Activated CD8-positive, alpha-beta memory T cell treated with anti-CD3 and anti-CD28 coated beads for 4 hours (primary cell): Measurements from ENCODE around the gene JUN.

Source experiments
- DNase-seq, 2 donors: peaks; one replicate each; pipeline ENCODE4 v3.0.0-alpha.2; 2020; ENCODE audit warnings: low read depth in 2 of 2

JUN gene

DNA sequence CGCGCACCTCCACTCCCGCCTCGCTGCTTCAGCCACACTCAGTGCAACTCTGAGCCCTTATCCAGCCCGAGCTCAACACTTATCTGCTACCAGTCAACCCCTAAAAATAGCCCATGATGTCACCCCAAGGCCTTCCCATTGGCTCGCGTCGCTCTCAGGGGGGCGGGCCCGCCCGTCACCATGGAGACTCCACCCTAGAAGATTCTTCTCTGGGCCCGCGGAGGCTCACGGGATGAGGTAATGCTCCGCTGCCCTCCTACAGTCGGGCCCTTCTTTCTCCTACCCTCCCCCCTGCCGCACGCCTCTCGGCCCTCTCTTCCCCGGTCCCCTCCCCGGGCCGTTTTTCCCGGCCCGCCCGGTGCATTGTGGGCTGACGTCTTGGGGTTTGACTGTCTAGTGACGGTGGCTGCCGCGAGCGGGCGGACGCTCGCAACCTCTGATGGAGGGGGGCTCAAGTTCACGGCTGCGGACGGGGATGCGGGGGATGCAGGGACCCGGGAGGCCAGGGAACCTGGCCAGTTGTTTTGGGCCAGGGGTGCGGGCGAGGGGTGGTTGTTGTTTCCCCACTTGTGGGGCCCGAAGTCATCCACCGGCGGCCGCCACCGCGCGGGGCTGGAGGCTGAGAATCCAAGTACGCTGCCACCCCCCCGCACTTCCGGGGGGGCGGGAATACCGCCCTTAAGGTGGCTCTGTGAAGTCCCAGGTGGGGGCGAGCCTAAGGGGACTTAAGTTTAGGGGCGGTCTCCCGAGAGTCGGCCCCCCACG lies at the start of gene JUN:
JUN (minus strand) TSS at position 55 of the 765 bp plus-strand sequence. CDS start 977 bp downstream, outside the sequence.
- DNase-seq: peak; percentile 98

DNA sequence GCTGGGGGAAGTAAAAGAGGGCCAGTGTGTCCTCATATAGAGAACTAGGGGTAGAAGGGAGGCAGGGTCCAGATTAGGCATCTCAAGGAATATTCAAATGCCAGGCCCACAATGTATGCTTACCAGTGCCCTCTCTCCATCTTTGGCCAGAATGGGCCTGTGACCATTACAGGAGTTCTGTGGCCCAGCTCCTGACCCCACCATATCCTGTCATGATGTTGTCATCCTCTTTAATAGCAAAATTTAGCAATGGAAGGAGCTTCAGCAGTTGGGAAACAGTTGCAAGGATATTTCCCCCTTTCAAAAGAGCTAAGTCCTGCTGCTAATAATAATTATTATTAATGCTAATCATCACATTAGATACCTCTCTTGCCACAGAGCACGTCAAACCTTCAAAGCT lies 49.3 kb upstream of the JUN start:
- no peak for DNase-seq

DNA sequence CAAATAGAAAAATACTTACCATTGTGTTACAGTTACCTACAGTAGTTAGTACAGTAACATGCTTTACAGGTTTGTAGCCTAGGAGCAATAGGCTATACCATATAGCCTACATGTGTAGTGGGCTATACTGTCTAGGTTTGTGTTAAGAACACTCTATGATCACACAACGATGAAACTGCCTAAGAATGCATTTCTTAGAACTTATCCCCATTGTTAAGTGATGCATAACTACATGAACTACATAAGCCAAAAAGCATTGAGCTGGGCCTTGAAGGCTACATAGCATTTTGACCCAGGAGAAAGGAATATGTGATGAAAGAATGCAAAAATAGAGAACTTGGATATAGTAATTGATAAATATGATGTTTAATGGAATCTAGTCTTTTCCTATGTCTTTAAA lies 46.4 kb upstream of the JUN start:
- DNase-seq: no peak

- no peak for DNase-seq
Measured at GRCh38 chr1:58829866-58830265, 46.0 kb upstream of the JUN start.

- no peak for DNase-seq
Measured at GRCh38 chr1:58827298-58827697, 43.5 kb upstream of the JUN start.

GRCh38 chr1:58824753-58825389 lies 41.0 kb upstream of the JUN start:
- DNase-seq: no peak

DNA sequence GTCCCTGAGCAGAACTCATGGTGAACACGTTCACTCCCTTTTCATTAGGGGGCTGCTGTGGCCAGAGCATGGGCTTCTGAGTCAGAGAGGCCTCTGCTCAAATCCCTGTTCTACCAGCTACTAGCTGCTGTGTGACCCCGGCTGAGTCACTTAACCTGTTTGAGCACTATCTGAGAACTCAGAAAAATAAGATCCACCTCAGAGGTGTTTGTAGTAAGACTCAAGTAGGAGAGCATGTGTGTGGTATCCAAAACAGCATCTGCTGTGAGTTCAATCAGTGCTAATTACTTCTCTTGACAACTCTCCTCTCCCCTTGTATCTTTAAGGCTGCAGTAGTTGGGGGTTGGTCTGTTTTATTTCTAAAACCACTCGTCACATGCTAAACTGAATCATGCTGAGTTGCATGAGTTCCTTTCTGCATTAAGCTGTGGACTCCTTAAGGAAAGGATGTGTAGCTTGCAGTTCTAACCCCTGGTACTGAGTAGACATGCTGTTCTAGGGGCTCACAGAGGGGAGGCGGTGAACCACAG lies 39.7 kb upstream of the JUN start:
- no peak for DNase-seq

GRCh38 chr1:58821309-58821708 lies 37.5 kb upstream of the JUN start:
- DNase-seq: no peak

DNA sequence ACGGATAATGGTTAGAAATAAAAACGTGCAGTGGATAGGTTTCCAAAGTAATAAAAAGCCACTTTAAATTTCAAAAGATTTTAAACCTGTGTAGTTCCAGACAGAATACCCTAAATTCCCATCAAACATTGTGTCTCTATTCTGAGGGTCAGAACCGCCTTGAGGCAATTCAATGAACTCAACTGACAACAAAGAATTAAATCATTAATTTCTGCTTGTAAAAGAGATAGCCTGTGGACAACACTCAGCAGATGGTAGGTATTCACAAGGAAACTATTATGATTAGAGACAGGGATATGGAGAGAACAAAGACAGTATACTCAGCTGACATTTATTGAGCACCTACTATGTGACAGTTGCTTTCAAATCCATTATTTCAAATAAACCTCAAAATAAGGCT lies 35.1 kb upstream of the JUN start:
- no peak for DNase-seq

GRCh38 chr1:58818075-58818474 lies 34.2 kb upstream of the JUN start:
- DNase-seq: no peak

GRCh38 chr1:58816747-58817221 lies 32.9 kb upstream of the JUN start:
- no peak for DNase-seq

DNA sequence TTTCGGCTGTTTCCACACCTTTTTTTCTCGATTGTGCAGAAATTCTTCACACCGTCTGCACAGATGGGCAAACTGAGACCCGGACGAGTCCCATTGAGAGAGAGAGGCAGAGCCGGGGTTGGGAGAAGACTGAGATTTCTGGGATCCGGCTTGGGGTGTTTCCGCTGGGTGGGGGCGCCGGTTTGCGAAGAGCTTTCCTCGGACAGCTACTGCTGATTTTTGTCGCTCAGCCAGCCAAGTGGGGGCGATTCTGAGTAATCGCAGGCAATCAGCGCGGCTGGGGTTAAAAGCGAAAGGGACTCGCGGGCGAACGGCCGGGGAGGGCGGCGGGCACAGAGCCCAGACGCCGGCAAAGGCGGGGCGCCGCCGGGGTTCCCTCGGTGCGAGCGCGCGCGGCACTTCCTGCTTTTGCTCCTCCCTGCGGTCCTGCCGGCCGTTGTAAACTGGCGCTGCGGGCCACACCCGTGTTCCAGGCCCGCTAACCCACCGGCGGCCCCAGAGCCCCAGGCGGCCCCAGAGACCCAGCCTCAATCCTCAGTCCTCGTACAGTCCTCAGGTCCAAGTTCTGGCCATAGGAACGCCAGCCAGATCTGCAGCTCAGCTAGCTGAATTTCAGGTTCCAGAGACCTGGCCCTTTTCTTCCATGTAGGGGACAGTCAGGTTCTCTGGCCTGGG lies 32.4 kb upstream of the JUN start:
- DNase-seq: peak; percentile 63 to 70

DNA sequence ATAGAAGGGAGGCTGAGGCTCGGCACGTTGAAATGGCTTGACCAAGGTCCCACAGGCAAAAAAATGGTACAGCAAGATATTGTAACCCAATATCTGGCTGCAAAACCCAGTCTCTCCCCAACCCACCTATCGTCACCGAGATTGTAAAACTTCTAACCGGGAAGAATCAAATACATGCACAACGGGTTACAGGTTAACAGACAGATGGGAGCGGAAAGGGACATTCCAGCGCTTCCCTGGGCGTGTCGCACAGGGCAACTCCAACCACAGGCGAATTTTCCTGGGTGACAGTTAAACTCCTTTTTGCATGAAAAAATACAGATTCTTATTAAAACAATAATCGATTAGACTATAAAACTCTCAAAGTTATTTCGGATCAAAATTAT lies 31.8 kb upstream of the JUN start:
- no peak for DNase-seq

DNA sequence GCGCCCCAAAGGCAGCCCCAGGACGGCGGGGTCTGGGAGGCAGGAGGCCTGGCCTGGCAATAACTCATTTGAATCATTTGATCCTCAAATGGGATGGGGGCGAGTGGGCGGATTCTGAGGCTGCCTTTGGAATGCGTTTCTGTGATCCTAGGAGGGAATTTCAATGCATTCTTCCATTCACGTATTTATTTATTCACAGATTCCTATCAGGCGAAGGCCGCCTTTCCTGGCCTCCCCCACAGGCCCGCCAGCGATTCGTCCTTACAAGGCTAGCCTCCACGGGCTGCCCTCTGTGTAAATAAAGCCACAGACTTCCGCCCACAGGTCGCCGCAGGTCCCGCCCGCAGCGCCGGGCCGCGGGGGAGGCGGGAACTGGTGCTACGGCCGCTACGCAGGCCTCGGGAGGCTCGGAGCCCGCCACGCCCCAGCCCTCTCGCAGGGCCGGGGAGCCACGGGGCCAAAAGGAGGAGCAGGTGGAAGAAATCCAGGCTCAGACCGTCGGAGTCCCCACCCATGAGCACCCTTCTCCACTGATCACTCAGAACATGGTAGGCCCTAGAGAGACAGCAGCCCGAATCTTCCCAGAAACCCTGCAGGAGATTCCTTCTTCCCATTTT lies 31.3 kb upstream of the JUN start:
- peak in 1 of 2 donors; percentile 27 for DNase-seq

DNA sequence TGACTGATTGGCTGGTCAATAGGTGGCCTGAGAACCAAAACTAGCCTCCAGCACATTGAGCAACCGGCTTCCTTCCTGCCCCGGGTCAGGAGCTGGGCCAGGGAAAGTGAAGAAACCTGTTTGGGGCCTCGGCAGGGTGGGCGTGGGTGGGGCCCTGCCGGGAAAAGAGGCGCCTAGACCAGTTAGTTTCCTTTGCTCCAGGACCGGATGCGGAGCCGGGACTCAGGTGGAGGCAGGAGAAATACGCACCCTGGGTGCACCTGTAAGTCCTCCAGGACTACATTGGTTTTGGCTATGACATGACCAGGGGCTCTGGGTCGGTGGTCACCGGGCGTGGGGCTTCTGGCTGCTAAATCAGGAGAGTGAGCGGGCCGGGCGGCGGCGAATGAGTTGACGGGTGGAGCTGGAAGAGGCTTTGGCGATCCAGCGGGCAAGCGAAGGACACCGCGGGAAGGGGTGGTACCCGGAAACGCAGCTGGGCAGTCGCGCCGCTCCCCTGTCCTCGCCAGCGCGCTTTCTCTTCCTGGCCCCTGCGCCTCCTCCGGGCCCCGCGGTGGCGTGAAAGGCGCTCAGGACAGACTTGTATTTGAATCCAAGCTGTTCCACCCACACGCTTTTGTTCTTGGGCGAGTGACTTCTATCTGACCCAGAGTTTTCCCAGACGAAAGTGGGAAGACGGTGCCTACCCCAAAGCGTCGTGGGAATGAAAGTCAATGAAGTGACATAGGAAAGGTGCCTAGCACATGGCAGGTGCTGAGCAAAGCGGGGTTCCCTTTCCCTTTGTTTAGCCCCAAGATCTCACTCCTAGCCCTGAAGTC lies 30.6 kb upstream of the JUN start:
- no peak for DNase-seq

GRCh38 chr1:58813801-58814200 lies 30.0 kb upstream of the JUN start:
- DNase-seq: no peak

DNA sequence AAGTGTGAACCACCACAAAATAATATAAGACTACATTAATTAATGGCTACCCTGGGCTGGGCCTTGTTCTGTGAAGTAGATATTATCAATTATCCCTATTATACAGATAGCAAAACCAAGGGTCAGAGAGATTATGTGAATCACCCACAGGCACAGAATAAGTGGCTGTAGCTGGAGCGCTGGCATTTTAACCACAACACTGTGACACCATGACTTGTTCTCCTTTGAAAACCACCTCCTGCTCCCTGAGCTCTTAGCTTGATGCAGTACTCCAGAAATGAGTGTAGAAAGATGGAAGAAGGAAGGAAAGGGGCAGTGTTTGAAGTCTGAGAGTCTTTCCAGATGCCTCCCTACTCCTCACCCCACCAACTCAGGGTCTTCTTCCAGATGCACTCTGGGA lies 29.5 kb upstream of the JUN start:
- no peak for DNase-seq

GRCh38 chr1:58812926-58813325 lies 29.1 kb upstream of the JUN start:
- no peak for DNase-seq

DNA sequence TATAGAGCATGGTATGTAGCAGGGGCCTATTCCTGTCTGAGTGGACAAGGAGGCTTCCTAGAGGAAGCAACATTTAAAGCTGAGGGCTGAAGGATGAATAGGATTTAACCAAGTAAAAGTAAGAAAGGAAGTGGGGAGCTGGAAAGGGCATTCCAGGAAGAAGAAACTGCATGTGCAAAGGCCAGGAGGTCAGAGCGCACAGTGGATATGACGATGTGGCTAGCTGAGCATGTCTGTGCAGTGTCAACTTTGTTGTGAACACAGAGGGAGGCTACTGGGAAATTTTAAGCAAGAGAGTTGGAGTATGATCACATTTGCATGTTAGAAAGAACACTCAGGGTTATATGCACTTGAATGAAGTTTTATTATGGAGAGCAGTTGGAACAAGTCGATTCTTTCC lies 28.6 kb upstream of the JUN start:
- no peak for DNase-seq

GRCh38 chr1:58811303-58811702 lies 27.5 kb upstream of the JUN start:
- no peak for DNase-seq

DNA sequence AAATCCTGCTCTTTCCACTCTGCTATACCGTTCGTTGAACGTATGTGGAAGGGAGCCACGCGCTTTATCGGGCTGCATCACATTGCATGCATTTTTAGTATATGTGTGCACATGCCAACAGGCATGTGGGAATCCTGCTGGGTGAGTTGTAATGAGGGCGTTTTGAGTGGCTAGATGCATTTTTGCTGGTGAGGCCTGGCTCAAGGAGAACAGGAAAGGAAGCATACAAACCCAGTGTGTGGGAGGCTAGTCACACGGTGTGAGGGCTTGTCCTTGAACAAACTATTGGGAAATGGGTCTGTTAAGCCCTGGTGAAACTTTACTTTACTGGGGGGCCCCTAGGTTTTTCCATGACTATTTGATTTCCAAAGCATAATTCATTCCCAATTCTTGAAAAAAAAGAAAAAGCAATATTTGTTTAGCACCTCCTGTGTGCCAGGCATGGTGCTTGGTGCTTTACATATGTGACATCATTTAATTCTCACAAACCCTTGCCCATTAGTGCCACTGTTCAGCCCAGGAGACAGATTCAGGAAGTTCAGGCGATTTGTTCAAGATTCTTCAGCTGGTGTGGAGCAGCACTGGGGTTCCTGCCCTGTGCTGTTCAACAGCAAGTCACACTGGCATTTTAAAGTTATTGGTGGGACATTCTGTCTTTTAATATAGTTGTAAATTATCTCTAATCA lies 25.6 kb upstream of the JUN start:
- DNase-seq: no peak
